ENCODE results near the gene SNTG2. TPM values are rescaled to one million over a fixed set of nuclear protein-coding genes. Genes with fewer than 3 reads are reported as not detected.

The SNTG2 gene
- total and polyA plus RNA-seq, 10 of the 15 experiments (the other 5 are each of a cell fraction or from before 2014, with no cell fraction given) = not detected

DNA sequence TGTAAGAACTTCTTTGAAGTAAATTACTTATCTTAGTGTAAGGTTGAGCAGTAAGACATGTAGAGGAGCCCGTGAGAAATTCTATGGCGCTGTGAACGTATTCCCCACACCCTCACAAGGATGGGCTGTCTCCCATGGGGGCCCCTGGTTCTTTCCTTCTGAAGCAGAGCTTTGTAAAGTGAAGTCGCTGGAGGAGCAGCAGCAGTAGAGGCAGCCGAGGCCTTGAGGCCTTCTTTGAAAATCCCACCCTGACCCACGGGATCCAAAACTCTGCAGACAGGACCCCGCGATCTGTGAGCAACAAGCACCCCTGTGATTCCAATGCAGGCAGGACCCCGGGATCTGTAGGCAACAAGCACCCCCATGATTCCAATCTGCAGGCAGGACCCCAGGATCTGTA is 23.8 kb upstream of the SNTG2 start:
- ChIA-PET RAD21 (ENCODE audit: unreplicated experiment) (no interaction called here), POLR2A (no interaction called here), SMC1A (ENCODE audit: uncharacterized antibody, unreplicated experiment) (no interaction called here), CTCF (no interaction called here)
- FAIRE-seq (no peak), DNase-seq (ENCODE audit: low read depth, low spot score) (no peak), ATAC-seq (no peak)
- in situ Hi-C loops (cut with MboI) = no loop called here
- Histone ChIP-seq H3K9me3 (replicated peaks; ENCODE audit: control insufficient read depth, insufficient read depth, low read length) (no peaks in the 10 kb centered on the region; the same call in 2 of the 3 replicates), H3K79me2 (ENCODE audit: control insufficient read depth, insufficient read depth, low read length) (no peaks in the 10 kb centered on the region), H3K4me2 (ENCODE audit: control insufficient read depth, insufficient read depth) (no peak overlapping the region), H3K36me3 (ENCODE audit: control insufficient read depth in 2 of 2, insufficient read depth in 2 of 2, low read length in 1 of 2) (no peaks in the 10 kb centered on the region), H3K9ac (ENCODE audit: control insufficient read depth, insufficient read depth, low read length) (no peak overlapping the region), H3K27ac (ENCODE audit: control insufficient read depth, insufficient read depth) (no peak overlapping the region), H2AFZ (ENCODE audit: control insufficient read depth, low read depth, low read length) (no peak overlapping the region), H4K20me1 (ENCODE audit: control insufficient read depth, insufficient read depth) (no peaks in the 10 kb centered on the region), H3K4me1 (ENCODE audit: control insufficient read depth, insufficient read depth, low read length) (no peaks in the 10 kb centered on the region), H3K4me3 (no peak overlapping the region), H3K27me3 (replicated peaks in 1 of 2; ENCODE audit: control insufficient read depth in 2 of 2, insufficient read depth in 2 of 2, low read length in 1 of 2) (no peaks in the 10 kb centered on the region)
- BruUV-seq (replicated peaks) = no TSS peak
- 22% methylated on average over 9 of the region's 9 CpGs for WGBS (ENCODE audit: insufficient coverage, insufficient replicate concordance, low lambda C conversion rate, missing lambda C conversion rate)
- intact Hi-C loops (cut with micrococcal nuclease; ENCODE audit: unreplicated experiment) = no loop called here
- TF ChIP-seq, protein P1, sequence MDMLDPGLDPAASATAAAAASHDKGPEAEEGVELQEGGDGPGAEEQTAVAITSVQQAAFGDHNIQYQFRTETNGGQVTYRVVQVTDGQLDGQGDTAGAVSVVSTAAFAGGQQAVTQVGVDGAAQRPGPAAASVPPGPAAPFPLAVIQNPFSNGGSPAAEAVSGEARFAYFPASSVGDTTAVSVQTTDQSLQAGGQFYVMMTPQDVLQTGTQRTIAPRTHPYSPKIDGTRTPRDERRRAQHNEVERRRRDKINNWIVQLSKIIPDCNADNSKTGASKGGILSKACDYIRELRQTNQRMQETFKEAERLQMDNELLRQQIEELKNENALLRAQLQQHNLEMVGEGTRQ (IDR thresholded peaks at IDR 0.05; ENCODE audit: borderline replicate concordance, low read depth, low read length) = no peak
- TF ChIP-seq RB1 (IDR thresholded peaks at IDR 0.05; ENCODE audit: borderline replicate concordance) (no peak), POLR2A (IDR thresholded peaks at IDR 0.05; ENCODE audit: low read depth, low read length) (no peak), ESRRA (IDR thresholded peaks at IDR 0.05; ENCODE audit: low read length) (no peak), RBBP5 (conservative IDR thresholded peaks at IDR 0.05) (no peak), GATAD2B (conservative IDR thresholded peaks at IDR 0.05; ENCODE audit: low read depth) (no peak), ZNF24 (IDR thresholded peaks at IDR 0.05) (no peak), SPI1 (IDR thresholded peaks at IDR 0.05; ENCODE audit: borderline replicate concordance, insufficient read depth, low read depth, low read length) (no peak), NFIC (IDR thresholded peaks at IDR 0.05; ENCODE audit: low read depth, low read length) (no peak), BACH1 (IDR thresholded peaks at IDR 0.05; ENCODE audit: borderline replicate concordance) (no peak), ZBED1 (IDR thresholded peaks at IDR 0.05; ENCODE audit: borderline replicate concordance) (no peak), RCOR1 (conservative IDR thresholded peaks at IDR 0.05; ENCODE audit: low read depth, low read length) (no peak), SUZ12 (IDR thresholded peaks at IDR 0.05; ENCODE audit: unreplicated experiment) (no peak)
- TF ChIP-seq, protein P2, sequence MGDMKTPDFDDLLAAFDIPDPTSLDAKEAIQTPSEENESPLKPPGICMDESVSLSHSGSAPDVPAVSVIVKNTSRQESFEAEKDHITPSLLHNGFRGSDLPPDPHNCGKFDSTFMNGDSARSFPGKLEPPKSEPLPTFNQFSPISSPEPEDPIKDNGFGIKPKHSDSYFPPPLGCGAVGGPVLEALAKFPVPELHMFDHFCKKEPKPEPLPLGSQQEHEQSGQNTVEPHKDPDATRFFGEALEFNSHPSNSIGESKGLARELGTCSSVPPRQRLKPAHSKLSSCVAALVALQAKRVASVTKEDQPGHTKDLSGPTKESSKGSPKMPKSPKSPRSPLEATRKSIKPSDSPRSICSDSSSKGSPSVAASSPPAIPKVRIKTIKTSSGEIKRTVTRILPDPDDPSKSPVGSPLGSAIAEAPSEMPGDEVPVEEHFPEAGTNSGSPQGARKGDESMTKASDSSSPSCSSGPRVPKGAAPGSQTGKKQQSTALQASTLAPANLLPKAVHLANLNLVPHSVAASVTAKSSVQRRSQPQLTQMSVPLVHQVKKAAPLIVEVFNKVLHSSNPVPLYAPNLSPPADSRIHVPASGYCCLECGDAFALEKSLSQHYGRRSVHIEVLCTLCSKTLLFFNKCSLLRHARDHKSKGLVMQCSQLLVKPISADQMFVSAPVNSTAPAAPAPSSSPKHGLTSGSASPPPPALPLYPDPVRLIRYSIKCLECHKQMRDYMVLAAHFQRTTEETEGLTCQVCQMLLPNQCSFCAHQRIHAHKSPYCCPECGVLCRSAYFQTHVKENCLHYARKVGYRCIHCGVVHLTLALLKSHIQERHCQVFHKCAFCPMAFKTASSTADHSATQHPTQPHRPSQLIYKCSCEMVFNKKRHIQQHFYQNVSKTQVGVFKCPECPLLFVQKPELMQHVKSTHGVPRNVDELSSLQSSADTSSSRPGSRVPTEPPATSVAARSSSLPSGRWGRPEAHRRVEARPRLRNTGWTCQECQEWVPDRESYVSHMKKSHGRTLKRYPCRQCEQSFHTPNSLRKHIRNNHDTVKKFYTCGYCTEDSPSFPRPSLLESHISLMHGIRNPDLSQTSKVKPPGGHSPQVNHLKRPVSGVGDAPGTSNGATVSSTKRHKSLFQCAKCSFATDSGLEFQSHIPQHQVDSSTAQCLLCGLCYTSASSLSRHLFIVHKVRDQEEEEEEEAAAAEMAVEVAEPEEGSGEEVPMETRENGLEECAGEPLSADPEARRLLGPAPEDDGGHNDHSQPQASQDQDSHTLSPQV (IDR thresholded peaks at IDR 0.05) = no peak
- TF ChIP-seq, protein P3, sequence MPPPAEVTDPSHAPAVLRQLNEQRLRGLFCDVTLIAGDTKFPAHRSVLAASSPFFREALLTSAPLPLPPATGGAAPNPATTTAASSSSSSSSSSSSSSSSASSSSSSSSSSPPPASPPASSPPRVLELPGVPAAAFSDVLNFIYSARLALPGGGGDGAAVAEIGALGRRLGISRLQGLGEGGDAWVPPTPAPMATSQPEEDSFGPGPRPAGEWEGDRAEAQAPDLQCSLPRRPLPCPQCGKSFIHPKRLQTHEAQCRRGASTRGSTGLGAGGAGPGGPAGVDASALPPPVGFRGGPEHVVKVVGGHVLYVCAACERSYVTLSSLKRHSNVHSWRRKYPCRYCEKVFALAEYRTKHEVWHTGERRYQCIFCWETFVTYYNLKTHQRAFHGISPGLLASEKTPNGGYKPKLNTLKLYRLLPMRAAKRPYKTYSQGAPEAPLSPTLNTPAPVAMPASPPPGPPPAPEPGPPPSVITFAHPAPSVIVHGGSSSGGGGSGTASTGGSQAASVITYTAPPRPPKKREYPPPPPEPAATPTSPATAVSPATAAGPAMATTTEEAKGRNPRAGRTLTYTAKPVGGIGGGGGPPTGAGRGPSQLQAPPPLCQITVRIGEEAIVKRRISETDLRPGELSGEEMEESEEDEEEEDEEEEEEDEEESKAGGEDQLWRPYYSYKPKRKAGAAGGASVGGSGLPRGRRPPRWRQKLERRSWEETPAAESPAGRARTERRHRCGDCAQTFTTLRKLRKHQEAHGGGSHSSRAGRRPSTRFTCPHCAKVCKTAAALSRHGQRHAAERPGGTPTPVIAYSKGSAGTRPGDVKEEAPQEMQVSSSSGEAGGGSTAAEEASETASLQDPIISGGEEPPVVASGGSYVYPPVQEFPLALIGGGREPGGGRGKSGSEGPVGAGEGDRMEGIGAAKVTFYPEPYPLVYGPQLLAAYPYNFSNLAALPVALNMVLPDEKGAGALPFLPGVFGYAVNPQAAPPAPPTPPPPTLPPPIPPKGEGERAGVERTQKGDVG (CRISPR knock-in tag; IDR thresholded peaks at IDR 0.05) = no peak
